Cortex of kidney (tissue), 1 donor: ENCODE data around the gene CDK19.
"Not testable (repeated sequence)": the region's sequence is repeated elsewhere in the genome, so short reads cannot be mapped to it uniquely, and the experiment has no call there.

Experiments used
- DNase-seq: peaks from one replicate; lab custom pipeline; 2025; lab: John Stamatoyannopoulos, UW

The CDK19 gene

DNA sequence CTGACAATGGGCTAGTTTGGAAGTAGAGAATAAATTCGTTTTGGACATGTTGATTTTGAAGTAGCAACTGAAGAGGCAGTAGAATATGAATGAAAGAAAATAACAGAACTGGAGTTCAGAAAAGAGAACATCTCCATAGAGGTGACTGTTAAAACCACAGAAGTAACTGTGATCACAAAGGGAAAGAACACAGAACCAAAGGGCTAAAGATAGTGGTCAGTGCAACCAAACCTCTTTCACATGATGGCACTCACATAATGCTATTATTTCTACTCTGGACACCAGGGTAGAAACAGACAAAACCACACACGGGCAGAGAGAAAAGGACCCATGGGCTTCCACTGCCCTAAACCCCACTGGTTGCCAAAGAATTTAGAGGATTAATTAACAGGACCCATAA lies 58.5 kb downstream of the CDK19 start:
- DNase-seq, result no peak

- no peak for DNase-seq
These were observed 59.8 kb downstream of the CDK19 start for GRCh38 chr6:110755411-110755834.

DNA sequence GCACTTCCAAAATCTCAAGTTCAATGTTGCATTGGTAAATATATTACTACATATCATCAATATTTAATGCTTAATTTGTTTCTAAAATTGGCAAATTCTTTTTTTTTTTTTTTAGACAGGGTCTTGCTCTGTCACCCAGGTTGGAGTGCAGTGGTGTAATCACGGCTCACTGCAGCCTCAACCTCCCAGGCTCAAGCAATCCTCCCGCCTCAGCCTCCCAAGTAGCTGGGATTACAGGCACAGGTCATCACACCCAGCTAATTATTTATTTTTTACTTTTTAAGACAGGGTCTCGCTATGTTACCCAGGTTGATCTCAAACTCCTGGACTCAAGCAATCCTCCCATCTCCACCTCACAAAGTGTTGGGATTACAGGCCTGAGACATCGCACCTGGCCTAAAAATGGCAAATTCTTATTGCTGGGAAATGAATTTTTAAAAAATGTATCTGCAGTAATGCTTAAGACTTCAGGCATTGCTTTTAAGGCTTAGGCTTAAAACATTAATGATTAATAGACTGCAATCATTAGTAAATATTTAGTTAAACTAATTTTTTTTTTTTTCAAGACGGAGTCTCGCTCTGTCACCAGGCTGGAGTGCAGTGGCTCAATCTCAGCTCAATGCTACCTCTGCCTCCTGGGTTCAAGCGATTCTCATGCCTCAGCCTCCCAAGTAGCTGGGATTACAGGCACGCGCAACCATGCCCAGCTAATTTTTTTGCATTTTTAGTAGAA lies 61.2 kb downstream of the CDK19 start:
- not testable (repeated sequence) for DNase-seq

- no peak for DNase-seq
These were observed 66.8 kb downstream of the CDK19 start for GRCh38 chr6:110748453-110748852.

- no peak for DNase-seq
These were observed 68.6 kb downstream of the CDK19 start for GRCh38 chr6:110746680-110747079.

DNA sequence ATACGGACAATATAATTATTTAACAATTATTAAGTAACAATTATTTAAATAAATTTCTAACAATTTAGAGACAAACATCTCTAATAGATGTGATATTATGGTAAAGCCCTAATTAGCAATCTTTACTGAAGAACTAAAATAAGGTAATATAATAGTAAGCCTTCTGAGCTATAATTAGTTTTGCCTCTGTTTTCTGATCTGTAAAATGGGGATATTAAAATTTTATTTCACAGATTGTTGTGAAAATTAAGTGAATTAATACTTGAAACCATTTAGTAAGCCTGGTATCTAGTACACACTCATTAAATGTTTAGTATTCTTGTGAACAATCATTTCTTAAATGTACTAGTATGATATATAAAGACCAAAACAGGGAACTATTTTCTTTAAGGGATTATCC lies 70.3 kb downstream of the CDK19 start:
- DNase-seq, result no peak

- DNase-seq, result not testable (repeated sequence)
These were observed 72.7 kb downstream of the CDK19 start for GRCh38 chr6:110742552-110742951.

GRCh38 chr6:110741517-110741916 lies 73.8 kb downstream of the CDK19 start:
- no peak for DNase-seq

- DNase-seq, result no peak
These were observed 76.3 kb downstream of the CDK19 start for GRCh38 chr6:110738899-110739365.

DNA sequence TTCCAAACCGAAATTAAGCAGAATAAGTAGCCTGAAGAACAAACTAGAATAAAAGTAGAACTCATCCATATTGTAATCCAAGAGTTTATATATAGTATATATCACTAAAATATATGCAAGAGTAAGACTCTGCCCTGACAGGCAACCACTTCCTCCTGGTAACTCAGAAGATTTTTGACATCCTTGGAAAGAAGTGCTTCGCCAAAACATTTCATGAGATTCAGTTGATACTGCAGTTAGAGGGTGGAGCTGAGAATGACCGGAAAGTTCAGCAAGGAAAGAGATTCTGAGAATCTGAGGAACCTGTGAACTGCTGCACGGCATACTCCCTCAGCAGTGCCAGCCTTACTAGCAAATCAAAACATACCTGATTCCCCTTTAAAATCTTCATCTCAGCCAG lies 79.6 kb downstream of the CDK19 start:
- DNase-seq, result no peak

DNA sequence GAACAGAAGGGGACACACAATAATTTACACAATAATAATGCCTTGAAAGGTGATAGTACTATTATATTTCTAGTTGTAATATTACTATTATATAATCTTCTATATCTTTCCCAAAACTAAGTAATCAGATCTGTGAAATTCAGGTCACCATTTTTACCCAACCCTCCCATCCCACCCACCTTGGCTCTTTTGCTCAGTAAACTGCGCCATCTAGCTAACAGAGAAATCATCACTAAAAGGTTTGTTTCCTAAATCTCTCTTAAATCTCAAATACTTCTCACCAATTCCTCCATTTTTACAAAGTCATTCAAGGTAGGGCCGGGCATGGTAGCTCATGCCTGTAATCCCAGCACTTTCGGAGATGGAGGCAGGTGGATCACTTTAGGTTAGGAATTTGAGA lies 83.4 kb downstream of the CDK19 start:
- no peak for DNase-seq

GRCh38 chr6:110731196-110731595 lies 84.1 kb downstream of the CDK19 start:
- no peak for DNase-seq

- no peak for DNase-seq
These were observed 86.8 kb downstream of the CDK19 start for GRCh38 chr6:110728501-110728900.

- no peak for DNase-seq
These were observed 92.3 kb downstream of the CDK19 start for GRCh38 chr6:110723017-110723416.

- no peak for DNase-seq
These were observed 95.2 kb downstream of the CDK19 start for GRCh38 chr6:110720066-110720465.

DNA sequence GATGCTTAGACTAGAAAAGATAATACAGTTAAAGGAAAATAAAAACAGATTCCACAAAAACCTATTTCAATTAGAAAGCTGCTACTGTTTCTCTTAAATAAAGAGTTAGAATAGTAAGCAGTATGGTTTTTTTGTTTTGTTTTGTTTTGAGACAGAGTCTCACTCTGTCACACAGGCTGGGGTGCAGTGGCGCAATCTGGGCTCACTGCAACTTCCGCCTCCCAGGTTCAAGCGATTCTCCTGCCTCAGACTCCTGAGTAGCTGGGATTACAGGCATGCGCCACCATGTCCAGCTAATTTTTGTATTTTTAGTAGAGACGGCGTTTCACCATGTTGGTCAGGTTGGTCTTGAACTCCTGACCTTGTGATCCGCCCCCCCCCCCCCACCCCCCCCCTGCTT lies 95.7 kb downstream of the CDK19 start:
- DNase-seq, result not testable (repeated sequence)

DNA sequence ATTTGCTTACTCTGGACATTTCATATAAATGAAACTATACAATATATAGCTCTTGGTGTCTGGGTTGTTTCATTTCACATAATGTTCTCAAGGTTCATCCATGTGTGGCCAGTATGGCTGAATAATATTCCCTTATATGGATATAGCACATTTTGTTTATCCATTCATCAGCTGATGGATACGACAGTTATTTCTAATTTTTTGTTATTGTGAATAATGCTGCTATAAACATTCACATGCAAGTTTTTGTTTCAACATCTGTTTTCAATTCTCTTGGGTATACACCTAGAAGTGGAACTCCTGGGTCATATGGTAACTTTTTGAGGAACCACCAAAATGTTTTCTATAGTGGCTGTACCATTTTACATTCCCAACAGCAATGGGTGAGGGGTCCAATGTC lies 101.1 kb downstream of the CDK19 start:
- DNase-seq, result no peak

DNA sequence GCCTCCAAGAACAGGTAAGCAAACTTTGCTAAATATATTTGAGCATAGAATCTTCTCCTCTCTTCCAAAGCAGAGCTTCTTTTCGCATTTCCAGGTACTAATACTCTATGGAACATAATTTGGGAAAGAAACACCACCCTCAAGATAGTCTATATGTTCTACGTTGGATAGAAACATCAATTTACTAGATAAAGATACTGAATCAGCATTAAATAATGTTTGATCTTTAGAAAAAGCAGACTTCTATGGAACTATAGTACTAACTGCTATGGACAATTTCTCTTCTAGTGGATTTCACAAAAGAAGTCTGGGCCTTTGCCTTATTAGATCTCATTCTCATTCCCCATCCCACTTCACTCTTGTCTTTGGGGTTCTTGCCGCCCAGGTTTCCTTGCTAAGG lies 103.0 kb downstream of the CDK19 start:
- no peak for DNase-seq

- no peak for DNase-seq
These were observed 105.2 kb downstream of the CDK19 start for GRCh38 chr6:110710115-110710514.

DNA sequence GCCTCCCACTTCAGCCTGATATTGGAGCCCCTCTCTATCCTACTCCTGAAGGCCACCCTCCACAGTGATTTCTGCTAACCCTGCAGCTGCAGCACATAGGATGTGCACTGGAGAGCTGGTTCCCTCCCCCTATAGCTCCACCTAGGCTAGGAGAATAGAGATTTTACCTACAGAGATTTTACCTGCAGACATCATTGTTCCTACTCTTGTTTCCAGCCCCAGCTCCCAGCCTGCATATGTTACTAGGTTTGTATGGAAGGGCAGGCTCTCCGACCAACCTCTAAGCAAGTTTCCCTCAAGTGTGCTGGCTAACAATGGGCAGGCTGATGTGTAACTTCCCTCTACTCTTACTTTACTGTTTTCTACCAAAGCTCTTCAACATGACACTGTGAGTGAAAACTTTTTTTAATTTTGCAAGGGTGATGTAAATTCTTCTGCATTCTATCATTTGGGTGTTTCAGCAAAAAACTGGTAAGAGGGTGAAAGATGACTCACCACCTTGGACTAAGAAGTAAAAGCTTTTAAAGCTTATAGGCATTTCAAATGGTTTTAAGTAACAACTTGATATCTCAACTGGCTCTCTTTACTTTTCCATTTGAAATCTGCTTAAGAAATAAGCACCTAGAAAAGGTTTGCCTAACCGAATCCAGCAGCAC lies 106.8 kb downstream of the CDK19 start:
- DNase-seq, result no peak

DNA sequence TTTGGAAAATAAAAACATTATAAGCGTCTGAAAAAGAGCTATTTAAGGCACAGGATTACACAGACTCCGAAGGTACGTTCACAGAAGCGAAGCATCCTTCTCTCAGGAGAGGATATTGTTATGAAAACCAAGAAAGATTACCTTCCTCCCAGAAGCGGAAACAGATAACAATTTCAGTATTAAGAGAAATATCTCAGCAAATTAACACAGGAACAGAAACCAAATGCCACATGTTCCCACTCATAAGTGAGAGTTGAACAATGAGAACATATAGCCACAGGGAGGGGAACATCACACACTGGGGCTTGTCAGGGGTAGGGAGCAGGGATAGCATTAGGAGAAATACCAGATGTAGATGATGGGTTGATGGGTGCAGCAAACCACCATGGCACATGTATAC lies 109.7 kb downstream of the CDK19 start:
- no peak for DNase-seq

DNA sequence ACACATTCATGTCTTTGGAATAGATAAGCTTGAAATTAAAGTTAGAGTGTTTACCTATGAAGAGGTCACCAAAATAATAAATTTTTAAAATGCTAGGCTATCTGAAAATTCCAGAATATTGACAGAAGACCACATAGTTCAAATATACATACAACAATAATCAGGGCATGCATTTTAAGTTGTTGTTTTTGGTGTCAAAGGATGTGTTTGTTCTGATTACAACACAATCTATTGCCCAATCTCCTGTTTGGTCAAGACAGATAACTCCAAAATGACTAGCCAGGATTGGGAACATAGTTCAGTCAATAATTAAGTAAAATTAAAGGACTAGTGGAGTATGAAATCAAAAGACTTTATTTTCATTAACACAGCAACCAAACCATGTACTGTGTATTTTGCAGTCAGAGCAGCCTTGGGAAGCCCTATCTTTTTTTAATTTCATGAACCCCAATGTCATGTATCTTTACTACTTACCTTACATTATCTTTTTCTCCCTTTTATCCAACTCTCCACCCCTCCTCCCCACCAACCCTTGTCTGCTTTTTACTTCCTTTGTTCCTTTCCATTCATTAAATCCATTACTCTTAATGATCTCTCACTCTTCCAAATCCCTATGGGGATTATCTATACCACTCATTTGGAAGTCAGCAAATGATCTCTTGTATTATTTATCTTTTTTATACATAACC lies 111.2 kb downstream of the CDK19 start:
- no peak for DNase-seq
